Endothelial cell of umbilical vein (primary cell): Measurements from ENCODE around the gene SLC6A19. TPM values are rescaled to one million over a fixed set of nuclear protein-coding genes. Genes with fewer than 3 reads are reported as not detected.

Experiments
- BruUV-seq: library from RNA; stranded (reverse); fragments of 400-500 nt; replicated peaks from 2 replicates; lab custom pipeline; 2021; lab: Mats Ljungman, UMichigan
- CTCF ChIA-PET: fragments of 300-600, 350-600 bp; sonication (Branson Sonifier 250); formaldehyde crosslinking; loops from one replicate; lab custom pipeline; 2021; ENCODE audit warnings: antibody characterized with exemption, inconsistent platforms; lab: Charles Lee
- POLR2A ChIA-PET: fragments of 300-600, 350-600 bp; sonication (Branson Sonifier 250); formaldehyde crosslinking; loops from one replicate; lab custom pipeline; 2021; ENCODE audit warnings: antibody characterized with exemption, inconsistent platforms; lab: Charles Lee
- DNase-seq: peaks from one replicate; pipeline ENCODE4 v3.0.0-alpha.2; 2011; ENCODE audit warnings: low read depth, low spot score
- FAIRE-seq: peaks from 2 replicates; lab custom pipeline; 2011; peaks lifted over from hg19 to GRCh38; lab: Jason Lieb, UNC
- H2AFZ ChIP-seq: 2 replicates; pipeline ENCODE4 v1.6.0; 2012; ENCODE audit warnings: low read depth, low read length, control low read depth, inconsistent platforms
- H3K27ac ChIP-seq: 2 replicates; pipeline ENCODE4 v1.5.1; 2011; ENCODE audit warnings: low read depth, mild to moderate bottlenecking, control low read depth, low read length, moderate library complexity; ENCODE audit not compliant: insufficient read depth
- H3K27me3 ChIP-seq, 2 experiments: 2 replicates each; pipeline versions ENCODE4 v1.6.0 to v1.6.1; 2011; ENCODE audit warnings: low read length in 2 of 2, mixed read lengths in 1 of 2; ENCODE audit not compliant: control insufficient read depth in 2 of 2, insufficient read depth in 2 of 2
- H3K36me3 ChIP-seq, 2 experiments: 2 replicates in 1 of 2; 3 replicates in 1 of 2; pipeline ENCODE4 v1.5.1; 2011; ENCODE audit warnings: low read length in 2 of 2, mild to moderate bottlenecking in 1 of 2, moderate library complexity in 1 of 2; ENCODE audit not compliant: control insufficient read depth in 2 of 2, insufficient read depth in 2 of 2; ENCODE audit errors: extremely low read depth in 1 of 2
- H3K4me1 ChIP-seq: 3 replicates; pipeline ENCODE4 v1.5.1; 2011; ENCODE audit warnings: mild to moderate bottlenecking, low read length; ENCODE audit not compliant: control insufficient read depth, insufficient read depth; ENCODE audit errors: extremely low read depth
- H3K4me2 ChIP-seq: 2 replicates; pipeline ENCODE4 v1.6.1; 2011; ENCODE audit warnings: low read length, control low read depth, mixed read lengths; ENCODE audit not compliant: insufficient read depth
- H3K4me3 ChIP-seq, 3 experiments: fragments of 200-600 bp in 1 of 3; sonication (generic), shearing (Covaris generic) in 1 of 3; replicated peaks in 1 of 3; 2 replicates each; pipeline ENCODE4 v1.5.1; 2011 to 2016; ENCODE audit warnings: control low read depth in 3 of 3, low read length in 3 of 3, mild to moderate bottlenecking in 2 of 3, inconsistent platforms in 1 of 3, low read depth in 1 of 3, moderate library complexity in 1 of 3; ENCODE audit not compliant: insufficient read depth in 1 of 3
- H3K79me2 ChIP-seq: 2 replicates; pipeline ENCODE4 v1.6.0; 2012; ENCODE audit warnings: low read length, inconsistent platforms; ENCODE audit not compliant: control insufficient read depth, insufficient read depth
- H3K9ac ChIP-seq: replicated peaks from 2 replicates; pipeline ENCODE3; 2011; ENCODE audit warnings: low read length, control low read depth; ENCODE audit not compliant: insufficient read depth; ENCODE audit errors: extremely low read depth
- H3K9me1 ChIP-seq: replicated peaks from 3 replicates; pipeline ENCODE4 v1.6.0; 2011; ENCODE audit warnings: mild to moderate bottlenecking, low read length; ENCODE audit not compliant: control insufficient read depth, insufficient read depth; ENCODE audit errors: extremely low read depth
- H3K9me3 ChIP-seq: replicated peaks from 2 replicates; pipeline ENCODE4 v1.5.1; 2012; ENCODE audit warnings: low read length, inconsistent platforms; ENCODE audit not compliant: control insufficient read depth, insufficient read depth
- H4K20me1 ChIP-seq: replicated peaks from 2 replicates; pipeline ENCODE3; 2011; ENCODE audit warnings: mild to moderate bottlenecking, low read length; ENCODE audit not compliant: control insufficient read depth, insufficient read depth; ENCODE audit errors: extremely low read depth
- EZH2 ChIP-seq: IDR thresholded peaks from 2 replicates; pipeline ENCODE4 v1.6.1; 2012; ENCODE audit warnings: borderline replicate concordance, low read depth, mild to moderate bottlenecking, moderate library complexity, low read length, inconsistent platforms; ENCODE audit not compliant: severe bottlenecking
- FOS ChIP-seq: IDR thresholded peaks from 2 replicates; pipeline ENCODE4 v1.6.1; 2011; ENCODE audit warnings: mild to moderate bottlenecking, low read length, moderate library complexity, borderline replicate concordance; ENCODE audit not compliant: insufficient read depth
- GATA2 ChIP-seq: IDR thresholded peaks from 2 replicates; pipeline ENCODE4 v1.7.0; 2011; ENCODE audit warnings: low read depth, mild to moderate bottlenecking, moderate library complexity, mixed read lengths, low read length; ENCODE audit not compliant: insufficient read length, insufficient read depth
- JUN ChIP-seq: IDR thresholded peaks from 2 replicates; pipeline ENCODE4 v1.6.1; 2011; ENCODE audit warnings: borderline replicate concordance, low read depth; ENCODE audit not compliant: insufficient read length, insufficient read depth
- MYC ChIP-seq: IDR thresholded peaks from one replicate; pipeline ENCODE4 v1.6.1; 2011; ENCODE audit warnings: mild to moderate bottlenecking, low read depth, low read length
- POLR2A ChIP-seq: IDR thresholded peaks from 2 replicates; pipeline ENCODE4 v1.6.1; 2012; ENCODE audit warnings: low read depth, mild to moderate bottlenecking, control low read depth, low read length
- POLR2AphosphoS5 ChIP-seq: IDR thresholded peaks from 2 replicates; pipeline ENCODE4 v1.6.1; 2012; ENCODE audit warnings: low read depth, mild to moderate bottlenecking, control low read depth, low read length, moderate library complexity; ENCODE audit not compliant: insufficient read depth
- dilution Hi-C: fragments of 300-500 bp; cut with MboI; formaldehyde crosslinking; loops from one replicate; pipeline ENCODE4 v1.15.0; 2019; ENCODE audit warnings: low sequenced_read_pairs; ENCODE audit not compliant: extremely low pct_ligation_motif_present
- intact Hi-C: fragments of 100-400 bp; cut with micrococcal nuclease; formaldehyde crosslinking; loops from one replicate; pipeline ENCODE4 v1.10.0; 2022
- polyA plus RNA-seq, 4 experiments: library from polyadenylated mRNA; depleted of rRNA in 3 of 4; stranded (reverse) in 3 of 4; unstranded in 1 of 4; fragments of >200 nt; gene quantifications; 2 replicates each; pipeline versions ENCODE4 v1.2.1 to v1.2.3, GENCODE V29; 2011 to 2012; ENCODE audit warnings: missing spikeins in 1 of 4
- total RNA-seq: library from RNA; stranded (reverse); gene quantifications from 2 replicates; pipeline ENCODE4 v1.2.3, GENCODE V29; 2021
- TF ChIP-seq, protein P1 (sequence below), 2 donors: IDR thresholded peaks; 1 replicate in 1 of 2; 2 replicates in 1 of 2; pipeline ENCODE4 v1.5.1; 2011; ENCODE audit warnings: low read length in 2 of 2, mild to moderate bottlenecking in 2 of 2, moderate library complexity in 2 of 2, control low read depth in 1 of 2, inconsistent platforms in 1 of 2, low read depth in 1 of 2; ENCODE audit not compliant: insufficient read depth in 1 of 2; ENCODE audit errors: extremely low read depth in 1 of 2
- TF ChIP-seq, protein P2 (sequence below): IDR thresholded peaks from 2 replicates; pipeline ENCODE4 v1.6.1; 2011; ENCODE audit not compliant: insufficient read depth, insufficient read length

The SLC6A19 gene
- total and polyA plus RNA-seq, 2 donors (not counting 3 experiments of a cell fraction or from before 2014, with no cell fraction given): not detected

DNA sequence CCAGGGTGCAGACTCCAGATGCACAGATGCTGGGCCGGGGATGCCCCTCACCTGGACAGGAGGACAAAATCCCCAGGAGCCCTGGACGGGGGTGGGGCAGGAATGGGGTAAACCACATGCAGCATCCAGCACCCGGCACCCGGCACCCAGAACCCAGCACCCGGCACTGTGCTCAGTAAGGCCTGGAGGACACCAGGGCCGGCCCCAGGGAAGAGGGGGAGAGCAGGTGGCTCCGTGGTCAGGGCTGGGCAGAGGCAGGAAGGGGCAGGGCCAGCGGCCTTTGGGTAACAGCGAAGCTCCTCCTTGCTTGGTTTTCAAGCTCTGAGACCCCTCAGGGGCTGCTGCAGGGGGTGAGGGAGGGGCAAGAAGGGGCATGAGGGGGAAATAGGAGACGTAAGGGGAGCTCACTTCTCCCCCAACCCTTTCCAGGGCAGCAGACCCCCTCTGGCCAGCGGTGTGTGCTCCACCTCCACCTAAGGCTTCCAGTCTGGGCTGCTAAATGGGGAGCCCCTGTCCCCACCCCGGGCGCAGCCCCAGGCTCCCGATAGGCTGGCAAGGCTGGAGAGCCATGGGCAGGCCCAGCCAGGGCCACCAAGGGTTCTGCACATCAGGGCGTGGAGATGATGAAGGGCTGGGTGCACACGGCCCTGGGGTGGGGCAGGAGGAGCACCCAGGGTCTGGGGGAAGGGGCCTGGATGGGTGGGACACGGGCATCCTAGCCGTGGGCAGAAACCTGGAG, 17.8 kb upstream of the SLC6A19 start:
- ChIA-PET POLR2A (no interaction called here), CTCF (interaction anchor here (0.6 to 3.9 kb wide), 2 partner anchors 9 to 411 kb away, joined by 4 to 19 read pairs; no protein-coding TSS in a partner anchor)
- H3K4me2 ChIP-seq: no peak overlapping the region
- no peaks in the 10 kb centered on the region for H3K36me3 ChIP-seq
- no peak overlapping the region for H3K9ac ChIP-seq
- H3K4me1 ChIP-seq: no peaks in the 10 kb centered on the region
- H3K4me3 ChIP-seq: no peak overlapping the region
- dilution Hi-C loops (no loop called here), intact Hi-C loops (no loop called here)
- no peaks in the 10 kb centered on the region for H3K9me1 ChIP-seq
- no peaks in the 10 kb centered on the region for H3K9me3 ChIP-seq
- no peaks in the 10 kb centered on the region for H3K27me3 ChIP-seq
- no peak for TF ChIP-seq FOS
- TF ChIP-seq EZH2: no peak
- no peak for TF ChIP-seq POLR2AphosphoS5
- TF ChIP-seq, protein P1, sequence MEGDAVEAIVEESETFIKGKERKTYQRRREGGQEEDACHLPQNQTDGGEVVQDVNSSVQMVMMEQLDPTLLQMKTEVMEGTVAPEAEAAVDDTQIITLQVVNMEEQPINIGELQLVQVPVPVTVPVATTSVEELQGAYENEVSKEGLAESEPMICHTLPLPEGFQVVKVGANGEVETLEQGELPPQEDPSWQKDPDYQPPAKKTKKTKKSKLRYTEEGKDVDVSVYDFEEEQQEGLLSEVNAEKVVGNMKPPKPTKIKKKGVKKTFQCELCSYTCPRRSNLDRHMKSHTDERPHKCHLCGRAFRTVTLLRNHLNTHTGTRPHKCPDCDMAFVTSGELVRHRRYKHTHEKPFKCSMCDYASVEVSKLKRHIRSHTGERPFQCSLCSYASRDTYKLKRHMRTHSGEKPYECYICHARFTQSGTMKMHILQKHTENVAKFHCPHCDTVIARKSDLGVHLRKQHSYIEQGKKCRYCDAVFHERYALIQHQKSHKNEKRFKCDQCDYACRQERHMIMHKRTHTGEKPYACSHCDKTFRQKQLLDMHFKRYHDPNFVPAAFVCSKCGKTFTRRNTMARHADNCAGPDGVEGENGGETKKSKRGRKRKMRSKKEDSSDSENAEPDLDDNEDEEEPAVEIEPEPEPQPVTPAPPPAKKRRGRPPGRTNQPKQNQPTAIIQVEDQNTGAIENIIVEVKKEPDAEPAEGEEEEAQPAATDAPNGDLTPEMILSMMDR (IDR thresholded peaks at IDR 0.05; ENCODE audit: extremely low read depth in 1 of 2, insufficient read depth in 1 of 2, low read depth in 1 of 2, low read length in 2 of 2): no peak
- no peak for TF ChIP-seq GATA2
- no peak for TF ChIP-seq MYC
- TF ChIP-seq JUN: no peak
- TF ChIP-seq, protein P2, sequence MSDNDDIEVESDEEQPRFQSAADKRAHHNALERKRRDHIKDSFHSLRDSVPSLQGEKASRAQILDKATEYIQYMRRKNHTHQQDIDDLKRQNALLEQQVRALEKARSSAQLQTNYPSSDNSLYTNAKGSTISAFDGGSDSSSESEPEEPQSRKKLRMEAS: no peak
- TF ChIP-seq POLR2A: no peak
- H2AFZ ChIP-seq: no peak overlapping the region
- DNase-seq (no peak), FAIRE-seq (no peak)
- no peak overlapping the region for H3K27ac ChIP-seq
- H3K79me2 ChIP-seq: no peaks in the 10 kb centered on the region
- BruUV-seq: no TSS peak
- H4K20me1 ChIP-seq: no peaks in the 10 kb centered on the region
